ENCODE results near the gene PKNOX2.

PKNOX2 gene

GRCh38 chr11:125167292-125167953 is 2.9 kb downstream of the PKNOX2 start:
- Histone ChIP-seq H3K79me2 (ENCODE audit: insufficient read depth, low read depth) (no peaks in the 10 kb centered on the region), H3K36me3 (ENCODE audit: insufficient read depth) (no peaks in the 10 kb centered on the region), H4K20me1 (ENCODE audit: insufficient read depth) (no peaks in the 10 kb centered on the region), H2AFZ (ENCODE audit: low read depth) (peak overlapping the region; percentile 17; the same call in 1 of the 2 replicates), H3K4me2 (peak overlapping the region; percentile 38; the same call in 1 of the 2 replicates), H3K4me1 (ENCODE audit: low read depth, poor library complexity, severe bottlenecking) (peaks cover 19% of the 10 kb centered on the region), H3K27me3 (ENCODE audit: insufficient read depth, low read depth) (no peaks in the 10 kb centered on the region; the same call in 1 of the 2 replicates), H3K4me3 (IDR thresholded peaks at IDR 0.05; ENCODE audit: insufficient read depth, low read depth, low read length) (no peak overlapping the region), H3K9ac (peak overlapping the region; percentile 40; the same call in 1 of the 2 replicates), H3K27ac (peak overlapping the region; percentile 78)
- TF ChIP-seq CTCF (conservative IDR thresholded peaks at IDR 0.05; ENCODE audit: low read depth, low read length): no peak

GRCh38 chr11:125167954-125168835 is 3.6 kb downstream of the PKNOX2 start:
- H3K27ac ChIP-seq: peak overlapping the region; percentile 78
- no peaks in the 10 kb centered on the region for H3K79me2 ChIP-seq (ENCODE audit: insufficient read depth, low read depth)
- no peak overlapping the region for H3K4me3 ChIP-seq (IDR thresholded peaks at IDR 0.05; ENCODE audit: insufficient read depth, low read depth, low read length)
- TF ChIP-seq CTCF (conservative IDR thresholded peaks at IDR 0.05; ENCODE audit: low read depth, low read length): no peak
- H3K36me3 ChIP-seq (ENCODE audit: insufficient read depth): no peaks in the 10 kb centered on the region
- no peaks in the 10 kb centered on the region; the same call in 1 of the 2 replicates for H3K27me3 ChIP-seq (ENCODE audit: insufficient read depth, low read depth)
- no peaks in the 10 kb centered on the region for H4K20me1 ChIP-seq (ENCODE audit: insufficient read depth)
- H3K9ac ChIP-seq: peak overlapping the region; percentile 40; the same call in 1 of the 2 replicates
- H3K4me1 ChIP-seq (ENCODE audit: low read depth, poor library complexity, severe bottlenecking): peaks cover 19% of the 10 kb centered on the region
- H2AFZ ChIP-seq (ENCODE audit: low read depth): peak overlapping the region; percentile 17; the same call in 1 of the 2 replicates
- H3K4me2 ChIP-seq: peak overlapping the region; percentile 38; the same call in 1 of the 2 replicates

- no peak overlapping the region for H2AFZ ChIP-seq (ENCODE audit: low read depth)
- no peaks in the 10 kb centered on the region for H4K20me1 ChIP-seq (ENCODE audit: insufficient read depth)
- no peak overlapping the region for H3K27ac ChIP-seq
- no peak overlapping the region for H3K9ac ChIP-seq
- no peaks in the 10 kb centered on the region; the same call in 1 of the 2 replicates for H3K27me3 ChIP-seq (ENCODE audit: insufficient read depth, low read depth)
- no peak for TF ChIP-seq CTCF (conservative IDR thresholded peaks at IDR 0.05; ENCODE audit: low read depth, low read length)
- H3K4me1 ChIP-seq (ENCODE audit: low read depth, poor library complexity, severe bottlenecking): peaks cover 19% of the 10 kb centered on the region
- no peak overlapping the region for H3K4me3 ChIP-seq (IDR thresholded peaks at IDR 0.05; ENCODE audit: insufficient read depth, low read depth, low read length)
- H3K36me3 ChIP-seq (ENCODE audit: insufficient read depth): no peaks in the 10 kb centered on the region
- H3K4me2 ChIP-seq: peak overlapping the region; percentile 38; the same call in 1 of the 2 replicates
- H3K79me2 ChIP-seq (ENCODE audit: insufficient read depth, low read depth): no peaks in the 10 kb centered on the region
Measured at GRCh38 chr11:125168918-125169456, 4.4 kb downstream of the PKNOX2 start.

- no peak for TF ChIP-seq CTCF (conservative IDR thresholded peaks at IDR 0.05; ENCODE audit: low read depth, low read length)
- H3K36me3 ChIP-seq (ENCODE audit: insufficient read depth): no peaks in the 10 kb centered on the region
- H2AFZ ChIP-seq (ENCODE audit: low read depth): no peak overlapping the region
- no peak overlapping the region for H3K9ac ChIP-seq
- no peak overlapping the region for H3K27ac ChIP-seq
- H3K4me3 ChIP-seq (IDR thresholded peaks at IDR 0.05; ENCODE audit: insufficient read depth, low read depth, low read length): no peak overlapping the region
- H3K4me2 ChIP-seq: no peak overlapping the region
- H3K4me1 ChIP-seq (ENCODE audit: low read depth, poor library complexity, severe bottlenecking): peaks cover 19% of the 10 kb centered on the region
- H3K79me2 ChIP-seq (ENCODE audit: insufficient read depth, low read depth): no peaks in the 10 kb centered on the region
- no peaks in the 10 kb centered on the region for H3K27me3 ChIP-seq (ENCODE audit: insufficient read depth, low read depth)
- H4K20me1 ChIP-seq (ENCODE audit: insufficient read depth): no peaks in the 10 kb centered on the region
Measured at GRCh38 chr11:125170001-125170509, 5.5 kb downstream of the PKNOX2 start.
